ENCODE data around the gene THTPA. TPM values are rescaled to one million over a fixed set of nuclear protein-coding genes. Genes with fewer than 3 reads are reported as not detected.
A peak's percentile ranks its signal among the peaks of the same experiment; 100 is the strongest.

The THTPA gene
- total RNA-seq, 2 donors from 2014 or later = 22.5 to 45.4 TPM

- no peak overlapping the region for H3K27ac ChIP-seq
- no peaks in the 10 kb centered on the region for H3K27me3 ChIP-seq (replicated peaks; ENCODE audit: insufficient read depth)
- intact Hi-C loops (cut with DNase I) = no loop called here
- H3K4me1 ChIP-seq (replicated peaks) = no peaks in the 10 kb centered on the region
- WGBS = 39% methylated on average over 3 of the region's 3 CpGs
- H3K36me3 ChIP-seq = no peaks in the 10 kb centered on the region
- H3K9me3 ChIP-seq = no peaks in the 10 kb centered on the region
- no peak overlapping the region for H3K4me3 ChIP-seq
- peak; percentile 70 for DNase-seq (ENCODE audit: low spot score)
- TF ChIP-seq POLR2A (IDR thresholded peaks at IDR 0.05) (no peak), POLR2AphosphoS5 (IDR thresholded peaks at IDR 0.05) (peak; percentile 30)
- TF ChIP-seq, protein P1, sequence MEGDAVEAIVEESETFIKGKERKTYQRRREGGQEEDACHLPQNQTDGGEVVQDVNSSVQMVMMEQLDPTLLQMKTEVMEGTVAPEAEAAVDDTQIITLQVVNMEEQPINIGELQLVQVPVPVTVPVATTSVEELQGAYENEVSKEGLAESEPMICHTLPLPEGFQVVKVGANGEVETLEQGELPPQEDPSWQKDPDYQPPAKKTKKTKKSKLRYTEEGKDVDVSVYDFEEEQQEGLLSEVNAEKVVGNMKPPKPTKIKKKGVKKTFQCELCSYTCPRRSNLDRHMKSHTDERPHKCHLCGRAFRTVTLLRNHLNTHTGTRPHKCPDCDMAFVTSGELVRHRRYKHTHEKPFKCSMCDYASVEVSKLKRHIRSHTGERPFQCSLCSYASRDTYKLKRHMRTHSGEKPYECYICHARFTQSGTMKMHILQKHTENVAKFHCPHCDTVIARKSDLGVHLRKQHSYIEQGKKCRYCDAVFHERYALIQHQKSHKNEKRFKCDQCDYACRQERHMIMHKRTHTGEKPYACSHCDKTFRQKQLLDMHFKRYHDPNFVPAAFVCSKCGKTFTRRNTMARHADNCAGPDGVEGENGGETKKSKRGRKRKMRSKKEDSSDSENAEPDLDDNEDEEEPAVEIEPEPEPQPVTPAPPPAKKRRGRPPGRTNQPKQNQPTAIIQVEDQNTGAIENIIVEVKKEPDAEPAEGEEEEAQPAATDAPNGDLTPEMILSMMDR (IDR thresholded peaks at IDR 0.05) = no peak
Measured at GRCh38 chr14:23514644-23514957, 41.5 kb upstream of the THTPA start.

- DNase-seq (ENCODE audit: low spot score) = no peak
- Histone ChIP-seq H3K4me1 (replicated peaks) (no peaks in the 10 kb centered on the region), H3K36me3 (no peaks in the 10 kb centered on the region), H3K9me3 (no peaks in the 10 kb centered on the region), H3K27ac (no peak overlapping the region), H3K27me3 (replicated peaks; ENCODE audit: insufficient read depth) (no peaks in the 10 kb centered on the region), H3K4me3 (no peak overlapping the region)
- 81% methylated on average over 6 of the region's 6 CpGs for WGBS
- intact Hi-C loops (cut with DNase I) = no loop called here
- TF ChIP-seq, protein P1 (IDR thresholded peaks at IDR 0.05) = no peak
Measured at GRCh38 chr14:23517650-23518326, 38.3 kb upstream of the THTPA start.

DNA sequence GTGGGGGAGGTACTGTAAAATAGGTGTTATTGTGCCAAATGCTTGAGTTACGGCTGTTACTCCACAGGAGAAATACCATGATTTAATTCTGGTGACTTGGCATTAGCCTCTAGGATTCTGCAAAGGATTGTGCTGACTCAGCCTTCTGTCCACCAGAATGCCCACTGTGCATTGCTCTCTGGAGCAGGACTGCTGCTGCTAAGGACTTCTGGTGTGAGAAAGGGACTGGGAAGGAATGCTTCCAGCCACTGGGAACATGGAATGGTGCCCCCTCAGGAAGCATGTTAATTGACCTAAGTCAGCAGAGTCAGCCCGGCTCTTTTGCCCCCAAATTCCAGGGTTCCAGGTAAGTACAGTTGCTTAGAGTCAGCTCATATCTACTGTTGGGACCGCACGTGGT is 37.4 kb upstream of the THTPA start:
- no peaks in the 10 kb centered on the region for H3K27me3 ChIP-seq (replicated peaks; ENCODE audit: insufficient read depth)
- no peak overlapping the region for H3K4me3 ChIP-seq
- DNase-seq (ENCODE audit: low spot score) = no peak
- H3K27ac ChIP-seq = no peak overlapping the region
- H3K4me1 ChIP-seq (replicated peaks) = no peaks in the 10 kb centered on the region
- H3K36me3 ChIP-seq = no peaks in the 10 kb centered on the region
- WGBS = 87% methylated on average over 4 of the region's 4 CpGs
- intact Hi-C loops (cut with DNase I) = no loop called here
- TF ChIP-seq POLR2AphosphoS5 (IDR thresholded peaks at IDR 0.05) (no peak), POLR2A (IDR thresholded peaks at IDR 0.05) (no peak)
- TF ChIP-seq, protein P1 (IDR thresholded peaks at IDR 0.05) = no peak
- no peaks in the 10 kb centered on the region for H3K9me3 ChIP-seq

DNA sequence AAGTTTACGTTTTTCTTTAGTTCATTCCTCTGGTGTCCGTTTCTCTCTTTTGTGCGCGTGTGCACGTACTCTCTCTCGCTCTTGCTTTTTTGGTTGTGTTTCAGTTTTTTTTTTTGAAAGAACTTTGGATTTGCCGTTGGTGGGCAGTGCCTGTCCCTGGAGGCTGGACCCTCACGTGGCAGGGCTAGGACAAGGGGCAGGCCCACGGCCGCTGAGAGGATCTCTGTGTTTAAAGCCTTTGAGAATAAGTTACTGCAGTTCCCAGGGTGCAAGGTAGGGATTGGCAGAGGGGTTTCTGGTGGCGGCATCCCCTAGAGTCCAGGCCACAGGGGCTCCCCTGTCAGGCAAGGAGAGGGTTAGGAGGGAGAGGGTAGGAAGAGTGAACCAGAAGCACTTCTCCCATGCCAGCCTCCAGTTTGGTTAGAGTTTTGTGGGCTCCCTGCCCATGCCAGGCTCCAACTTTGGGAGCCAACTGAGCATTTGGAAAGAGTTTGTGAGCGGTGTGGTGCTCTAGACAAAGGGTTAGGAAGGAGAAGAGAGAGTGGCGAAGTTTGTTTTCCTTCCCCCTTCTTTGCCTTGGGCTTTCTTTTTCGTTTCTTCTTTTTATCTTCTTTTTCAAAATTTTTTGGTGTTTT is 35.1 kb upstream of the THTPA start:
- intact Hi-C loops (cut with DNase I) = no loop called here
- no peaks in the 10 kb centered on the region for H3K36me3 ChIP-seq
- H3K27me3 ChIP-seq (replicated peaks; ENCODE audit: insufficient read depth) = no peaks in the 10 kb centered on the region
- no peaks in the 10 kb centered on the region for H3K9me3 ChIP-seq
- no peak overlapping the region for H3K4me3 ChIP-seq
- no peak overlapping the region for H3K27ac ChIP-seq
- no peak for DNase-seq (ENCODE audit: low spot score)
- H3K4me1 ChIP-seq (replicated peaks) = no peaks in the 10 kb centered on the region
- 83% methylated on average over 14 of the region's 14 CpGs for WGBS
- TF ChIP-seq, protein P1 (IDR thresholded peaks at IDR 0.05) = no peak
- TF ChIP-seq POLR2A (IDR thresholded peaks at IDR 0.05) = no peak
- no peak for TF ChIP-seq POLR2AphosphoS5 (IDR thresholded peaks at IDR 0.05)
